ENCODE data around the gene AGMAT.

Gene AGMAT

DNA sequence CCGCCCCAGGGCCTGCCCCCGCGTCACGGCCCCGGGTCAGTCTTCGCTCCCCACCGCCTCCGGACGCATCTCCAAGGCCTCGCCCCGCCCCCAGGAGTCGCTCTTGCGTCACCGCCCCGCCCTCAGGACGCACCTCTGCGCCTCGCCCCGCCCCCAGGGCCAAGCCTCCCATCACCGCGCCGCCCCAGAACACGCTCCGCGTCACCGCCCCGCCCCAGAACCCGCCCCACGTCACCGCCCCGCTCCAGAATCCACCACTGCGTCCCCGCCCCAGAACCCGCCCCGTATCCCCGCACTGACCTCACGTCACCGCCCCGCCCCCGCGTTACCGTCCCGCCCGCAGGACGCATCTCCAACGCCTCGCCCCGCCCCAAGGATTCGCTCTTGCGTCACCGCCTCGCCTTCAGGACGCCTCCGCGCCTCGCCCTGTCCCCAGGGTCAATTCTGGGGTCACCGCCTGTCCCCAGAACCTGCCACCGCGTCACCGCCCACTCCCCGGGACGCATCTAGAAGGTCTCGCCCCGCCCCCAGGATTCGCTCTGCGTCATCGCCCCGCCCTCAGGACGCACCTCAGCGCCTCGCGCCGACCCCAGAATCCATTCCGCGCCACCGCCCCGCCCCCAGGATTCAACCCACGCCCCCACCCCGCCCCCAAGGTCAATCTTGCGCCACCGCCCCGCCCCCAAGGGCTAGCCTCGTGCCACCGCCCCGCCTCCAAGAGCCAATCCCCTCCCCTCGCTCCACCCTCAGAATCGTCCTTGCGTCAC, 60.4 kb downstream of the AGMAT start:
- DNase-seq (ENCODE audit: low read depth in 1 of 2, low spot score in 1 of 2), result peak; percentile 99 to 100

DNA sequence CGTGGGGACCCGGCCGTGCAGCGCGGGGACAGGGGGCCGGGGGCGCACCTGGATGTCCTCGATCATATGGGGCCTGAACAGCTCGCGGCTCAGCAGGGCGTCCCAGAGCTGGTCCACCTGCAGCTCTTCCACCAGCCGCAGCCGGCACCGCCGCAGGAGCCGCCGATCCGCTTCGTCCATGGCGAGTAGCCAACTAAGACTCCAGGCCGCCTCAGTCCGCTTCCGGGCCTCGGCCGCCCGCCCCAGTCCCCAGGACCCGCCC, 60.9 kb downstream of the AGMAT start, which contains the start of gene CASP9:
TSS of gene CASP9 (minus strand) at position 195 of the 262 bp plus-strand sequence. CDS start at position 180, 15 bp downstream.
- no peak for DNase-seq (ENCODE audit: low read depth in 1 of 2, low spot score in 1 of 2)

DNA sequence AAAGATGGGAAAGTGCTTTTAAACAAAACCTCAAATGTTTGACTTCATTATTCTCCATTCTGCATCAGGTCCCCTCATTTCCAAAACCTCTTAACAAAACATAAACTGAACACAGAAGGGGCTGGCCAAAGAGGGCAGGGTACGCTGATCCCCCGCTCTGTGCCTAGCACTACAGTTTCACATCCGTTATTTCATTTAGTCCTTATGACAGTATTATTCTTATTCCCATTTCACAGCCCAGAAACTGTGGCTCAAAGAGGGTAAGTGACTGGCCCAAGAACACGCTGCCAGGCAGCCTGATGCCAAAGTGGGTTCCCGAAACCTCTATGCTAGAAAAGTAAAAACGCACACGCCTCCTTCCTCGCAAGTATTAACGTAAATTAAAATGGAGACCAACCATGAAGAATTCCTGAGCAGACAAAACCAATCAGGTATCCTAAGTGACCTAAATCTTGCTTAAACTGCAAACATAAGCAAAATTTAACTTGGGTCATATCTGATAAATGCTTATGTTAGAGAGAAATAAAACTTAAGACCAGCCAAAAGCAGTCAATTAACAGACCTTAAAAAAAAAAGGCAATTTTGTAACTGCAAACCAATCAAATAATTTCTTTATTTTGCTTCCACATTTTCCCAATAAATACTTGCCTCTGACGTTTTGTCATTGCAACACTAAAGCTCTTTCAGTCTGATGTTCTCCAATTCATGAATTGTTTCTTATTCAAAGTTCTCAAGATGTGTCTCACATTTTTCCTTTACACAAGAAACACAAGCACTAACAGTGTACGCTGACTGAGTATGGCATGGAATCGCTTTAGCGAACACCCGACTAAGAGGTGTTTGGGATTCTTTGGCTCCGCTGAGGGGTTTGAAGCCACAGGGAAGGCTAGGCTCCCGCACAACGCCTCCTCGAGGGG, 61.5 kb downstream of the AGMAT start:
- no peak for DNase-seq (ENCODE audit: low read depth in 1 of 2, low spot score in 1 of 2)

DNA sequence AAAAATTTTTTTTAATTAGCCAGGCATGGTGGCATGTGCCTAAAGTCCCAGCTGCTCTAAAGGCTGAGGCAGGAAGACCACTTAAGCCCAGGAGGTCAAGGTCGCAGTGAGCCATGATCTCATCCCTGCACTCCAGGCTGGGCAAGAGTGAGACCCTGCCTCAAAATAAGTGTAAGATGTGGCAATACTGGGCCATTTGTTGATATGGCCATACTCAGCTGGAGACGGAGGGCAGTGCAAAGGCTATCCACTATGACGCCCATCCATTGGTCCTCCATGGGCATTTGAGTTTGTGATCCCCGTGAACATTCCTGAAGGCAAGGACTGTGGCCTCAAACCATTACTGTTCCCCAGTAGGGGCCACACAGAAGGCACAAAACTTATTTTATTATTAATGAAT, 62.3 kb downstream of the AGMAT start:
- no peak for DNase-seq (ENCODE audit: low read depth in 1 of 2, low spot score in 1 of 2)

Data from activated T-helper 1 cell treated with anti-CD3 and anti-CD28 coated beads, Interleukin-2, amount 50 U/mL, for 16 hours (primary cell).